ENCODE measurements around the gene RTEL1.
A peak's percentile ranks its signal among the peaks of the same experiment; 100 is the strongest.
"Not testable (repeated sequence)": the region's sequence is repeated elsewhere in the genome, so short reads cannot be mapped to it uniquely, and the experiment has no call there.

The RTEL1 gene

GRCh38 chr20:63628246-63628975 lies 29.7 kb upstream of the RTEL1 start:
- DNase-seq (ENCODE audit: low read depth, low spot score): peak; percentile 85

- DNase-seq (ENCODE audit: low read depth, low spot score): not testable (repeated sequence)
Measured at GRCh38 chr20:63630956-63631355, 27.2 kb upstream of the RTEL1 start.

- DNase-seq (ENCODE audit: low read depth, low spot score): peak; percentile 65
Measured at GRCh38 chr20:63631426-63631825, 26.7 kb upstream of the RTEL1 start.

- DNase-seq (ENCODE audit: low read depth, low spot score): no peak
Measured at GRCh38 chr20:63633732-63634131, 24.4 kb upstream of the RTEL1 start.

GRCh38 chr20:63635431-63636141 lies 22.5 kb upstream of the RTEL1 start:
- DNase-seq (ENCODE audit: low read depth, low spot score): no peak

GRCh38 chr20:63636752-63637628 lies 21.1 kb upstream of the RTEL1 start:
- no peak for DNase-seq (ENCODE audit: low read depth, low spot score)

GRCh38 chr20:63639093-63639975 lies 18.8 kb upstream of the RTEL1 start:
- no peak for DNase-seq (ENCODE audit: low read depth, low spot score)

GRCh38 chr20:63640086-63640485 lies 18.0 kb upstream of the RTEL1 start:
- no peak for DNase-seq (ENCODE audit: low read depth, low spot score)

- not testable (repeated sequence) for DNase-seq (ENCODE audit: low read depth, low spot score)
Measured at GRCh38 chr20:63640686-63641085, 17.4 kb upstream of the RTEL1 start.

- peak; percentile 67 for DNase-seq (ENCODE audit: low read depth, low spot score)
Measured at GRCh38 chr20:63641146-63641791, 16.8 kb upstream of the RTEL1 start.

GRCh38 chr20:63641792-63642523 lies 16.2 kb upstream of the RTEL1 start:
- peak; percentile 95 for DNase-seq (ENCODE audit: low read depth, low spot score)

GRCh38 chr20:63642527-63643247 lies 15.4 kb upstream of the RTEL1 start:
- no peak for DNase-seq (ENCODE audit: low read depth, low spot score)

GRCh38 chr20:63643499-63643898 lies 14.6 kb upstream of the RTEL1 start:
- no peak for DNase-seq (ENCODE audit: low read depth, low spot score)

GRCh38 chr20:63643946-63644345 lies 14.2 kb upstream of the RTEL1 start:
- DNase-seq (ENCODE audit: low read depth, low spot score): no peak

- no peak for DNase-seq (ENCODE audit: low read depth, low spot score)
Measured at GRCh38 chr20:63645218-63645617, 12.9 kb upstream of the RTEL1 start.

GRCh38 chr20:63648190-63648589 lies 9.9 kb upstream of the RTEL1 start:
- no peak for DNase-seq (ENCODE audit: low read depth, low spot score)

GRCh38 chr20:63648895-63649589 lies 9.1 kb upstream of the RTEL1 start:
- DNase-seq (ENCODE audit: low read depth, low spot score): peak; percentile 43

- DNase-seq (ENCODE audit: low read depth, low spot score): not testable (repeated sequence)
Measured at GRCh38 chr20:63650486-63650885, 7.6 kb upstream of the RTEL1 start.

- DNase-seq (ENCODE audit: low read depth, low spot score): no peak
Measured at GRCh38 chr20:63651942-63652191, 6.2 kb upstream of the RTEL1 start.

All from ELF-1 (cell line).